HepG2 (cell line): ENCODE measurements around the gene PIWIL4.

ENCODE experiments used
- CAMTA2 ChIP-seq: sonication (generic); formaldehyde crosslinking; IDR thresholded peaks from 2 replicates; pipeline ENCODE4 v1.4.0; 2020; ENCODE audit warnings: mild to moderate bottlenecking, missing genetic modification reagents, borderline replicate concordance
- CTCF ChIP-seq: sonication (generic); formaldehyde crosslinking; IDR thresholded peaks from 2 replicates; pipeline ENCODE4 v1.5.0; 2020; ENCODE audit warnings: mild to moderate bottlenecking, missing genetic modification reagents, moderate library complexity
- EEA1 ChIP-seq: sonication (generic); formaldehyde crosslinking; IDR thresholded peaks from 2 replicates; pipeline ENCODE4 v1.5.1; 2020; ENCODE audit warnings: mild to moderate bottlenecking, missing genetic modification reagents, borderline replicate concordance
- GLI4 ChIP-seq: sonication (generic); formaldehyde crosslinking; IDR thresholded peaks from 2 replicates; pipeline ENCODE4 v1.5.1; 2020; ENCODE audit warnings: missing genetic modification reagents, mild to moderate bottlenecking, moderate library complexity, borderline replicate concordance
- IKZF1 ChIP-seq: fragments of 450-650 bp; IDR thresholded peaks from 2 replicates; pipeline ENCODE4 v1.7.1; 2016
- JUN ChIP-seq: sonication (generic); formaldehyde crosslinking; IDR thresholded peaks from 2 replicates; pipeline ENCODE4 v1.4.0; 2020; ENCODE audit warnings: mild to moderate bottlenecking, missing genetic modification reagents
- KDM4B ChIP-seq: sonication (generic); formaldehyde crosslinking; IDR thresholded peaks from 2 replicates; pipeline ENCODE4 v1.4.0; 2020; ENCODE audit warnings: missing genetic modification reagents
- RAD21 ChIP-seq: fragments of 450-650 bp; formaldehyde crosslinking; IDR thresholded peaks from 2 replicates; pipeline ENCODE4 v1.5.0; 2020; ENCODE audit warnings: mild to moderate bottlenecking
- SMAD1 ChIP-seq: sonication (generic); formaldehyde crosslinking; IDR thresholded peaks from 2 replicates; pipeline ENCODE4 v1.4.0; 2020; ENCODE audit warnings: missing genetic modification reagents, low read depth, mild to moderate bottlenecking, borderline replicate concordance
- TCF12 ChIP-seq, 2 experiments: fragments of 450-650 bp in 1 of 2; sonication (generic) in 1 of 2; formaldehyde crosslinking in 1 of 2; IDR thresholded peaks; 2 replicates each; pipeline versions ENCODE4 v1.6.1 to v1.8.0; 2017 to 2022; ENCODE audit warnings: antibody characterized with exemption in 1 of 2, mild to moderate bottlenecking in 1 of 2, missing genetic modification reagents in 1 of 2, moderate library complexity in 1 of 2
- ZNF253 ChIP-seq: sonication (generic); formaldehyde crosslinking; IDR thresholded peaks from 2 replicates; pipeline ENCODE4 v1.8.0; 2022; ENCODE audit warnings: mild to moderate bottlenecking, missing genetic modification reagents, borderline replicate concordance
- ZNF687 ChIP-seq: sonication (generic); formaldehyde crosslinking; IDR thresholded peaks from 2 replicates; pipeline ENCODE4 v1.5.1; 2020; ENCODE audit warnings: mild to moderate bottlenecking, missing genetic modification reagents, moderate library complexity
- TF ChIP-seq, protein P1 (sequence below): sonication (generic); formaldehyde crosslinking; IDR thresholded peaks from 2 replicates; pipeline ENCODE4 v1.8.0; 2022; ENCODE audit warnings: low read depth, missing genetic modification reagents

DNA sequence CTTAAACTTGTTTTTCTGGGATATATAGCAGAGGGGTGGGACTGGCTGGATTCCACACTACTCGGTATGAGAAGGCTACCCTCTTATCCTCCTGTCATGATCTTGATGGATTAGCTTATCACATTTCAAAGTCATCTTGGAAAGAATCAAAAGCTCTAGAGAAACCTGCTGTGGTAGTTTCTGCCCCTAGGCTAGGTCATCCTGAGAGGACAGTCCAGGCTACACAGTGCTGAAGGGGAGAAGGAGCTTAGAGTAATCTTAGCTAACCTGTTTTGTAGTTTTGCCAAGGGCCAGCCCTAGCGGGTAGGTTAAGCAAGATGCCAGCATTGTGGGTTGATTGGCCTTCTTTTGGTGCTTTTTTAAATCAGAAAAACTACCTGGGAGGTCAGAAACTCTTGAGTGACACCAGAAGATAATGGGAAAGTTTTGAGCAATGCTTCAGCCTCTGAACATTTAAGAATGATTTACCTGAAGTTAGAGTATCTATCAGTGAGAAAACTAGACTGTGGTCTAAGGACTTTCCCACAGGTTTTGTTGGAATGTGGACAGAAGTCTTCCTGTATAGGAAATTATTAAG, 21.3 kb downstream of the PIWIL4 start:
- TF ChIP-seq CTCF (CRISPR knock-in tag) (no peak), IKZF1 (no peak), JUN (CRISPR knock-in tag) (no peak), CAMTA2 (CRISPR knock-in tag) (no peak), EEA1 (CRISPR knock-in tag) (no peak), GLI4 (CRISPR knock-in tag) (no peak), KDM4B (CRISPR knock-in tag) (no peak), ZNF687 (no peak), ZNF253 (CRISPR knock-in tag) (no peak), RAD21 (CRISPR knock-in tag) (no peak), SMAD1 (CRISPR knock-in tag) (no peak), TCF12 (IDR thresholded peaks at IDR 0.05) (no peak), TCF12 (CRISPR knock-in tag; IDR thresholded peaks at IDR 0.05) (no peak)
- TF ChIP-seq, protein P1, sequence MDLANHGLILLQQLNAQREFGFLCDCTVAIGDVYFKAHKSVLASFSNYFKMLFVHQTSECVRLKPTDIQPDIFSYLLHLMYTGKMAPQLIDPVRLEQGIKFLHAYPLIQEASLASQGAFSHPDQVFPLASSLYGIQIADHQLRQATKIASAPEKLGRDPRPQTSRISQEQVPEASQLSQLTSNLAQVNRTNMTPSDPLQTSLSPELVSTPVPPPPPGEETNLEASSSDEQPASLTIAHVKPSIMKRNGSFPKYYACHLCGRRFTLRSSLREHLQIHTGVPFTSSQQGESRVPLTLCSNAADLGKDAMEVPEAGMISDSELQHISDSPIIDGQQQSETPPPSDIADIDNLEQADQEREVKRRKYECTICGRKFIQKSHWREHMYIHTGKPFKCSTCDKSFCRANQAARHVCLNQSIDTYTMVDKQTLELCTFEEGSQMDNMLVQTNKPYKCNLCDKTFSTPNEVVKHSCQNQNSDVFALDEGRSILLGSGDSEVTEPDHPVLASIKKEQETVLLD (CRISPR knock-in tag), result no peak
